Measurements from ENCODE around the gene RAPGEFL1. TPM values are rescaled to one million over a fixed set of nuclear protein-coding genes. Genes with fewer than 3 reads are reported as not detected.
A peak's percentile ranks its signal among the peaks of the same experiment; 100 is the strongest.
"Not testable (repeated sequence)": the region's sequence is repeated elsewhere in the genome, so short reads cannot be mapped to it uniquely, and the experiment has no call there.

The RAPGEFL1 gene
- total RNA-seq, 1 experiment from 2014 or later = 8.9 TPM

DNA sequence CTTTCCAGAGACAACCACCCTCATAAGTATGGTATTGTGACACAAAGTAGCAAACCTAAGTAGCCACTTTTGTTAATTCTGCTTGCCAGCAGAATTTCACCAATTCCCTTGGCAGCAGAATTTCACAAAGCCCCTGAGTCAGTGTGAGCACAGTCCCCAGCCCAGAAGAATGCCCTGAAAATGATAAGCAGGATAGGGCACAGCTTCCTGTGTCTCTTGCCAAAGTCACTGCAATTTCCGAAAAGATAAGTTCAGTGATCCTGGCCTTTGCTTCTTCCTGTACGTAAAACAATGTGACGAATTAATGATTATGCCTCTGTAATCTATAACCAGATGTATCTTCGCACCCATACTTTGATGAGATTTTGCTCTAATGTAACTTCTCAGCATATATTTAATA is 25.9 kb downstream of the RAPGEFL1 start:
- no peak overlapping the region for H2AFZ ChIP-seq (ENCODE audit: low read length)
- no peak overlapping the region for H3K4me3 ChIP-seq (ENCODE audit: low read length)
- no peak overlapping the region for H3K9ac ChIP-seq (ENCODE audit: low read length)
- H3K27me3 ChIP-seq (ENCODE audit: low read length) = no peaks in the 10 kb centered on the region
- H3K9me3 ChIP-seq (ENCODE audit: low read length) = no peaks in the 10 kb centered on the region
- no peaks in the 10 kb centered on the region for H3K9me2 ChIP-seq (replicated peaks; ENCODE audit: insufficient read depth, low read length)
- H4K20me1 ChIP-seq (ENCODE audit: insufficient read depth, low read depth, low read length) = no peaks in the 10 kb centered on the region
- DNase-seq = no peak
- H3K79me2 ChIP-seq (ENCODE audit: low read length) = no peaks in the 10 kb centered on the region
- H3K4me1 ChIP-seq (ENCODE audit: low read length) = no peaks in the 10 kb centered on the region
- no peak overlapping the region for H3K4me2 ChIP-seq (ENCODE audit: low read depth, low read length, poor library complexity, severe bottlenecking)
- H3K36me3 ChIP-seq (ENCODE audit: insufficient read depth, low read length) = no peaks in the 10 kb centered on the region
- H3K27ac ChIP-seq (ENCODE audit: low read length) = no peak overlapping the region

GRCh38 chr17:40206193-40206592 is 28.9 kb downstream of the RAPGEFL1 start:
- H3K79me2 ChIP-seq (ENCODE audit: low read length); H3K4me3 ChIP-seq (ENCODE audit: low read length); H3K27ac ChIP-seq (ENCODE audit: low read length); H3K4me2 ChIP-seq (ENCODE audit: low read depth, low read length, poor library complexity, severe bottlenecking); DNase-seq; H3K4me1 ChIP-seq (ENCODE audit: low read length); H3K9me3 ChIP-seq (ENCODE audit: low read length); H3K27me3 ChIP-seq (ENCODE audit: low read length); H4K20me1 ChIP-seq (ENCODE audit: insufficient read depth, low read depth, low read length); H3K9me2 ChIP-seq (replicated peaks; ENCODE audit: insufficient read depth, low read length); H3K9ac ChIP-seq (ENCODE audit: low read length); H3K36me3 ChIP-seq (ENCODE audit: insufficient read depth, low read length); H2AFZ ChIP-seq (ENCODE audit: low read length): not testable (repeated sequence)

- no peak overlapping the region for H3K4me2 ChIP-seq (ENCODE audit: low read depth, low read length, poor library complexity, severe bottlenecking)
- no peaks in the 10 kb centered on the region for H3K9me3 ChIP-seq (ENCODE audit: low read length)
- H3K9ac ChIP-seq (ENCODE audit: low read length) = no peak overlapping the region
- no peaks in the 10 kb centered on the region for H3K36me3 ChIP-seq (ENCODE audit: insufficient read depth, low read length)
- H4K20me1 ChIP-seq (ENCODE audit: insufficient read depth, low read depth, low read length) = no peaks in the 10 kb centered on the region
- H3K27me3 ChIP-seq (ENCODE audit: low read length) = no peaks in the 10 kb centered on the region
- no peak for DNase-seq
- H3K27ac ChIP-seq (ENCODE audit: low read length) = no peak overlapping the region
- no peaks in the 10 kb centered on the region for H3K4me1 ChIP-seq (ENCODE audit: low read length)
- H3K9me2 ChIP-seq (replicated peaks; ENCODE audit: insufficient read depth, low read length) = no peaks in the 10 kb centered on the region
- H3K4me3 ChIP-seq (ENCODE audit: low read length) = no peak overlapping the region
- peak overlapping the region; percentile 21; the same call in 1 of the 2 replicates for H2AFZ ChIP-seq (ENCODE audit: low read length)
- no peaks in the 10 kb centered on the region for H3K79me2 ChIP-seq (ENCODE audit: low read length)
Measured at GRCh38 chr17:40209404-40210093, 32.3 kb downstream of the RAPGEFL1 start.

DNA sequence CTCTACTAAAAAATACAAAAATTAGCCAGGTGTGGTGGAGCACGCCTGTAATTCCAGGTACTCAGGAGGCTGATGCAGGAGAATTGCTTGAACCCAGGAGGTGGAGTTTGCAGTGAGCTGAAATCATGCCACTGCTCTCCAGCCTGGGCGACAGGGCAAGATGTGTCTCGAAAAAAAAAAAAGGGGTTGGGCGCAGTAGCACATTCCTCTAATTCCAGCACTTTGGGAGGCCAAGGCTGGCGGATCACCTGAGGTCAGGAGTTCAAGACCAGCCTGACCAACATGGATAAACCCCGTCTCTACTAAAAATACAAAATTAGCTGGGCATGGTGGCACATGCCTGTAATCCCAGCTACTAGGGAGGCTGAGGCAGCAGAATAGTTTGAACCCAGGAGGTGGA is 36.6 kb downstream of the RAPGEFL1 start:
- H3K4me2 ChIP-seq (ENCODE audit: low read depth, low read length, poor library complexity, severe bottlenecking); H3K27me3 ChIP-seq (ENCODE audit: low read length); H3K27ac ChIP-seq (ENCODE audit: low read length); H2AFZ ChIP-seq (ENCODE audit: low read length); H3K4me3 ChIP-seq (ENCODE audit: low read length); H3K4me1 ChIP-seq (ENCODE audit: low read length); H3K36me3 ChIP-seq (ENCODE audit: insufficient read depth, low read length); H4K20me1 ChIP-seq (ENCODE audit: insufficient read depth, low read depth, low read length); DNase-seq; H3K9me2 ChIP-seq (replicated peaks; ENCODE audit: insufficient read depth, low read length); H3K79me2 ChIP-seq (ENCODE audit: low read length); H3K9me3 ChIP-seq (ENCODE audit: low read length); H3K9ac ChIP-seq (ENCODE audit: low read length): not testable (repeated sequence)

GRCh38 chr17:40218006-40218739 is 40.9 kb downstream of the RAPGEFL1 start:
- Histone ChIP-seq H3K9ac (ENCODE audit: low read length) (peak overlapping the region; percentile 93), H3K79me2 (ENCODE audit: low read length) (peaks cover 27% of the 10 kb centered on the region), H3K9me3 (ENCODE audit: low read length) (no peaks in the 10 kb centered on the region), H3K9me2 (replicated peaks; ENCODE audit: insufficient read depth, low read length) (no peaks in the 10 kb centered on the region), H3K4me3 (ENCODE audit: low read length) (peak overlapping the region; percentile 95), H3K36me3 (ENCODE audit: insufficient read depth, low read length) (no peaks in the 10 kb centered on the region), H4K20me1 (ENCODE audit: insufficient read depth, low read depth, low read length) (no peaks in the 10 kb centered on the region), H3K4me2 (ENCODE audit: low read depth, low read length, poor library complexity, severe bottlenecking) (peak overlapping the region; percentile 96), H3K27me3 (ENCODE audit: low read length) (no peaks in the 10 kb centered on the region), H3K4me1 (ENCODE audit: low read length) (peaks cover 14% of the 10 kb centered on the region), H3K27ac (ENCODE audit: low read length) (0 out of 2 replicates have a peak overlapping the region, but pooled peaks have one; percentile 70), H2AFZ (ENCODE audit: low read length) (peak overlapping the region; percentile 91)
- DNase-seq = no peak

DNA sequence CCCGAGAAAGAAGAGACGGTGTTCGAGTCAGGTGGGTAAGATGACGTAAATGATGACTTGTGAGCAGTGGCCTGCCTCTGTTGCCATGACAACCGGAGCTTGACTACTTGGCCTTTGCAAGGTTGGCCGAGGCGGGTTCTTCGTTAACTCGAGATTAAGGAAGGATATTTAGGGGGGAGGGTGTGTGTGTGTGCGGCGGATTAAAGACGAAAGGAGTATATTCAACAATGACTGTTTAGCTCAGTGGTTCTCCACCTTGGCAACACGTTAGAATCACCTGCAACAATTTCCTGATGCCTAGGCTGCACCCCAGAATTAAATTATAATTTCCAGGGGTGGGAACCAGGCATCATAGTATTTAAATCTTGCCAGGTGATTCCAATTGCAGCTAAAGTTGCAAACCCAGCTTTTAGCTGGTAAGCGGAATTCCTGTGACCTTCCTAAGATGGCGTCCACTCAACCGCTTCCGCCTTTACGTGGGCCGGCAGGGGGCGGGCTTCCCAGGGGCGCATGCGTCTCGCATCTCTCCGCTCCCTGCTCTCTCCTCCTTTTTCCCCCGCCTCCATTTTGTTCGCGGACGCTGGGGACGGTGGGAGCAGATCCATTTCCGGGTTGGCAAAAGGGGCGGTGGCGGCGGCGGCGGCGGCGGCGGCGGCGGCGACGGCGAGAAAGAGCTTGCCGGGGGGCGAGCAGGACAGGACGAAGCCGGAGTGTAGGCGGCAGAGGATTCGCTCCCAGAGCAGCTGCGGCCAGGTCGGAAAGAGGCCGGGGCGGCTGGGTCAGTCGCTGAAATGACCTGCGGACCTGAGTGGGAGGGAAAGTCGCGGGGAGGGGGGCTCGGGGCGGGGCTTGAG is 41.7 kb downstream of the RAPGEFL1 start, which contains the start of gene WIPF2:
WIPF2 (plus strand) TSS at position 565 of the 854 bp plus-strand sequence. CDS start 37,156 bp downstream, outside the sequence.
- Histone ChIP-seq H3K9me3 (ENCODE audit: low read length) (no peaks in the 10 kb centered on the region), H3K4me3 (ENCODE audit: low read length) (peak within 1 kb of the TSS; percentile 95), H3K4me2 (ENCODE audit: low read depth, low read length, poor library complexity, severe bottlenecking) (peak within 1 kb of the TSS; percentile 96), H3K9me2 (replicated peaks; ENCODE audit: insufficient read depth, low read length) (no peaks in the 10 kb centered on the region), H4K20me1 (ENCODE audit: insufficient read depth, low read depth, low read length) (no peaks in the 10 kb centered on the region), H2AFZ (ENCODE audit: low read length) (peak within 1 kb of the TSS; percentile 91), H3K36me3 (ENCODE audit: insufficient read depth, low read length) (no peaks in the 10 kb centered on the region), H3K9ac (ENCODE audit: low read length) (peak within 1 kb of the TSS; percentile 93), H3K27me3 (ENCODE audit: low read length) (no peaks in the 10 kb centered on the region), H3K79me2 (ENCODE audit: low read length) (peaks cover 35% of the 10 kb centered on the region), H3K27ac (ENCODE audit: low read length) (peak within 1 kb of the TSS; percentile 70), H3K4me1 (ENCODE audit: low read length) (peaks cover 14% of the 10 kb centered on the region)
- DNase-seq = peak; percentile 99

- Histone ChIP-seq H3K9me3 (ENCODE audit: low read length) (no peaks in the 10 kb centered on the region), H3K4me2 (ENCODE audit: low read depth, low read length, poor library complexity, severe bottlenecking) (peak overlapping the region; percentile 96), H3K4me1 (ENCODE audit: low read length) (peaks cover 14% of the 10 kb centered on the region), H3K36me3 (ENCODE audit: insufficient read depth, low read length) (no peaks in the 10 kb centered on the region), H3K9ac (ENCODE audit: low read length) (peak overlapping the region; percentile 93), H3K27ac (ENCODE audit: low read length) (peak overlapping the region; percentile 70), H3K4me3 (ENCODE audit: low read length) (peak overlapping the region; percentile 95), H3K79me2 (ENCODE audit: low read length) (peaks cover 39% of the 10 kb centered on the region), H3K9me2 (replicated peaks; ENCODE audit: insufficient read depth, low read length) (no peaks in the 10 kb centered on the region), H2AFZ (ENCODE audit: low read length) (peak overlapping the region; percentile 81; the same call in 1 of the 2 replicates), H4K20me1 (ENCODE audit: insufficient read depth, low read depth, low read length) (no peaks in the 10 kb centered on the region), H3K27me3 (ENCODE audit: low read length) (no peaks in the 10 kb centered on the region)
- peak; percentile 71 for DNase-seq
Measured at GRCh38 chr17:40219594-40220338, 42.5 kb downstream of the RAPGEFL1 start.
